GM18526 (cell line): ENCODE measurements around the gene EP400.

ENCODE experiments used
- POLR2A ChIP-seq: IDR thresholded peaks from 3 replicates; pipeline ENCODE4 v1.6.1; 2011; ENCODE audit not compliant: insufficient read length; ENCODE audit errors: extremely low read depth

EP400 gene

GRCh38 chr12:132026061-132026795, 76.5 kb downstream of the EP400 start:
- TF ChIP-seq POLR2A = no peak

GRCh38 chr12:132026796-132027500, 77.2 kb downstream of the EP400 start:
- TF ChIP-seq POLR2A = no peak

GRCh38 chr12:132027636-132028035, 77.9 kb downstream of the EP400 start:
- no peak for TF ChIP-seq POLR2A

GRCh38 chr12:132028111-132028510, 78.4 kb downstream of the EP400 start:
- TF ChIP-seq POLR2A = no peak

GRCh38 chr12:132029503-132030300, 80.0 kb downstream of the EP400 start:
- no peak for TF ChIP-seq POLR2A

- TF ChIP-seq POLR2A = no peak
Measured at GRCh38 chr12:132030367-132031038, 80.8 kb downstream of the EP400 start.

- TF ChIP-seq POLR2A = no peak
Measured at GRCh38 chr12:132033627-132034026, 83.9 kb downstream of the EP400 start.

GRCh38 chr12:132036063-132036683, 86.4 kb downstream of the EP400 start:
- no peak for TF ChIP-seq POLR2A

GRCh38 chr12:132040906-132041606, 91.3 kb downstream of the EP400 start:
- no peak for TF ChIP-seq POLR2A

- TF ChIP-seq POLR2A = no peak
Measured at GRCh38 chr12:132043216-132043615, 93.5 kb downstream of the EP400 start.

- TF ChIP-seq POLR2A = no peak
Measured at GRCh38 chr12:132043770-132044467, 94.2 kb downstream of the EP400 start.

- no peak for TF ChIP-seq POLR2A
Measured at GRCh38 chr12:132044661-132045412, 95.1 kb downstream of the EP400 start.

- no peak for TF ChIP-seq POLR2A
Measured at GRCh38 chr12:132045751-132046150, 96.0 kb downstream of the EP400 start.
